Measurements from ENCODE around the gene SPINT3.
"Not testable (repeated sequence)": the region's sequence is repeated elsewhere in the genome, so short reads cannot be mapped to it uniquely, and the experiment has no call there.

Gene SPINT3

DNA sequence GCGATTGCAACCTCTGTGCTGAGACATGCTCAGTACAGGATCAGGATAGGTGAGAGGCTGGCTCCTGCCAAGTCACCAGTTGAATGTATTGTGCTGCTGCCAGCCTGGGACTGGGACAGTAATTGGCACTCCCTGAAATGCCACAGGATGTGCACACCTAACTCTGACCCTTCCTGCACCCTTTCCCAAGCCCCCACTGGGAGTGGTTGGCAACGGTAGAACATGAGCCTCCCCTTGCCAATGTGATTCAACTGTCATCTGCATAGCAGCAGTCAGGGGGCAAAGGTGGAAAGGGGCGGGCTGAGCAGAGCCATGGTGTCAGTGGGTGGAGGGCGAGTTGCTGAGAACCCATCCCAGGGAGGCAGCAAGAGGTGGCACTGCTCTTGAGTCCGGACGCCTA lies 15.4 kb downstream of the SPINT3 start:
- Histone ChIP-seq H3K27ac (ENCODE audit: low read depth, low read length) (no peak overlapping the region), H3K4me1 (ENCODE audit: insufficient read depth, low read length) (peaks cover 4% of the 10 kb centered on the region), H3K36me3 (ENCODE audit: insufficient read depth, low read length) (no peaks in the 10 kb centered on the region), H3K27me3 (ENCODE audit: control insufficient read depth in 1 of 2, insufficient read depth in 2 of 2, low read length in 2 of 2) (no peaks in the 10 kb centered on the region), H3K4me3 (ENCODE audit: low read depth in 1 of 2, low read length in 2 of 2) (no peak overlapping the region), H3K9ac (ENCODE audit: low read length) (no peak overlapping the region), H3K9me3 (ENCODE audit: low read length) (no peaks in the 10 kb centered on the region)

GRCh38 chr20:45497971-45498494 lies 17.4 kb downstream of the SPINT3 start:
- peaks cover 4% of the 10 kb centered on the region for H3K4me1 ChIP-seq (ENCODE audit: insufficient read depth, low read length)
- no peaks in the 10 kb centered on the region for H3K9me3 ChIP-seq (ENCODE audit: low read length)
- no peaks in the 10 kb centered on the region for H3K27me3 ChIP-seq (ENCODE audit: control insufficient read depth in 1 of 2, insufficient read depth in 2 of 2, low read length in 2 of 2)
- H3K27ac ChIP-seq (ENCODE audit: low read depth, low read length) = no peak overlapping the region
- no peak overlapping the region for H3K9ac ChIP-seq (ENCODE audit: low read length)
- H3K36me3 ChIP-seq (ENCODE audit: insufficient read depth, low read length) = no peaks in the 10 kb centered on the region
- H3K4me3 ChIP-seq (ENCODE audit: low read depth in 1 of 2, low read length in 2 of 2) = no peak overlapping the region

DNA sequence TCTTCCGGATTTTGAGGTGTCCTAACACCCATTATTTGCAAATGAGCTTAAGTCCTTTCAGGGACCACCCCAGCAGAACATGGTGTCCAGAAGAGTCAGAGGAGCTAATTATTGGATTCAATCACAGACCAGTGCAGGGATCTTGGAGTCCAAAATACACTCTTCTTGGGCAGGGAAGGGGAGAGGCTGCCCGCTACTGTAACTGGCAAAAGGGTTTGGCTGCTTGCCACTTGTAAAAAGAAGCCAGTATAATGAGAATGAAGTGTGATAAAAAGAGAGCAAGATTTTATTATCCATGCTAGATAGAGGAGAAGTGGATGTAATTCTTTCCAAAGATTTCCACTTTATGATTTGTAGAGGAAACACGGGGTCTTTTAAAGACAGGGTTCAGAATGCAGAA lies 19.3 kb downstream of the SPINT3 start:
- no peak overlapping the region for H3K4me3 ChIP-seq (ENCODE audit: low read depth in 1 of 2, low read length in 2 of 2)
- no peaks in the 10 kb centered on the region for H3K4me1 ChIP-seq (ENCODE audit: insufficient read depth, low read length)
- no peaks in the 10 kb centered on the region for H3K9me3 ChIP-seq (ENCODE audit: low read length)
- H3K36me3 ChIP-seq (ENCODE audit: insufficient read depth, low read length) = no peaks in the 10 kb centered on the region
- H3K27me3 ChIP-seq (ENCODE audit: control insufficient read depth in 1 of 2, insufficient read depth in 2 of 2, low read length in 2 of 2) = no peaks in the 10 kb centered on the region
- H3K9ac ChIP-seq (ENCODE audit: low read length) = no peak overlapping the region
- no peak overlapping the region for H3K27ac ChIP-seq (ENCODE audit: low read depth, low read length)

GRCh38 chr20:45495501-45495941 lies 19.9 kb downstream of the SPINT3 start:
- no peaks in the 10 kb centered on the region for H3K4me1 ChIP-seq (ENCODE audit: insufficient read depth, low read length)
- no peaks in the 10 kb centered on the region for H3K9me3 ChIP-seq (ENCODE audit: low read length)
- no peak overlapping the region for H3K9ac ChIP-seq (ENCODE audit: low read length)
- no peak overlapping the region for H3K27ac ChIP-seq (ENCODE audit: low read depth, low read length)
- no peaks in the 10 kb centered on the region for H3K27me3 ChIP-seq (ENCODE audit: control insufficient read depth in 1 of 2, insufficient read depth in 2 of 2, low read length in 2 of 2)
- H3K36me3 ChIP-seq (ENCODE audit: insufficient read depth, low read length) = no peaks in the 10 kb centered on the region
- H3K4me3 ChIP-seq (ENCODE audit: low read depth in 1 of 2, low read length in 2 of 2) = no peak overlapping the region

- Histone ChIP-seq H3K9ac (ENCODE audit: low read length) (no peak overlapping the region), H3K9me3 (ENCODE audit: low read length) (no peaks in the 10 kb centered on the region), H3K4me3 (ENCODE audit: low read depth in 1 of 2, low read length in 2 of 2) (no peak overlapping the region), H3K27ac (ENCODE audit: low read depth, low read length) (no peak overlapping the region), H3K36me3 (ENCODE audit: insufficient read depth, low read length) (no peaks in the 10 kb centered on the region), H3K4me1 (ENCODE audit: insufficient read depth, low read length) (no peaks in the 10 kb centered on the region), H3K27me3 (ENCODE audit: control insufficient read depth in 1 of 2, insufficient read depth in 2 of 2, low read length in 2 of 2) (no peaks in the 10 kb centered on the region)
Measured at GRCh38 chr20:45489083-45489531, 26.3 kb downstream of the SPINT3 start.

DNA sequence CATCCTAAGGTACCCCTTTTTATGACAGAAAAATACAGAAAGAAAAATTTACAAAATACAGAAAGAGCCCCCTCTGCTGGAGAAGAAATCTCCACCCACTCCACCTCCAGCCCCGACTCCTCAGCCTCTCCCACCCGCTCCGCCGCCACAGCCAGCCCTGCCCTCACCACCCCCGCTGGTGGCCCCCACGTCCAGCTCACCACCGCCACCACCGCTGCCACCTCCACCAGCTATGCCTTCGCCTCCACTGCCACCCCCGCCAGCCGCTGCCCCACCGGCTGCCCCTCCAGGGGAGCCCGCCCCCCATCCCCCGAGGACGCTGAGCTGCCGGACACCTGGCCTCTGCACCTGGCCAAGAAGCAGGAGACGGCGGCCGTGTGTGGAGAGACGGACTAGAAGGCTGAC lies 28.2 kb downstream of the SPINT3 start:
- Histone ChIP-seq H3K9me3 (ENCODE audit: low read length) (no peaks in the 10 kb centered on the region), H3K27ac (ENCODE audit: low read depth, low read length) (no peak overlapping the region), H3K36me3 (ENCODE audit: insufficient read depth, low read length) (no peaks in the 10 kb centered on the region), H3K4me1 (ENCODE audit: insufficient read depth, low read length) (no peaks in the 10 kb centered on the region), H3K27me3 (ENCODE audit: control insufficient read depth in 1 of 2, insufficient read depth in 2 of 2, low read length in 2 of 2) (no peaks in the 10 kb centered on the region), H3K4me3 (ENCODE audit: low read depth in 1 of 2, low read length in 2 of 2) (no peak overlapping the region), H3K9ac (ENCODE audit: low read length) (no peak overlapping the region)

DNA sequence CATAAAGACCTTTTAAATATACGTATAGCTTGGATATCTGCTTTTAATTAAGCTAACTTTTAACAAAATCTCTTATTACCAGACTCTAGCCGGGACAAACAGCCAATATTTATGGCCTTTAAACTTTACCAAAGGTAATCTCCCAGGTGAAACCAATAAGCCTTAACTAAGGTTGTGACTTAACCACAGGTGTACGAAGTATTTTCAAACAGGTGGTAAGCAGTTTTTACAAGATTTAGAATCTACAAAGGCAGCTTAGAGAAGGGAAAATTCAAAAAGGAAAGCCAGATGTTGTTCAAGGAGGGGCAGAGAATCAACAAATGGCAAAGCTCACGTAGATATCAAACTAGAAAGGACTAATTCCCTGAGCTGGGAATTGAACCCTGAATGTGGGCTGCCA lies 30.0 kb downstream of the SPINT3 start:
- Histone ChIP-seq H3K9me3 (ENCODE audit: low read length) (no peaks in the 10 kb centered on the region), H3K9ac (ENCODE audit: low read length) (no peak overlapping the region), H3K27me3 (ENCODE audit: control insufficient read depth in 1 of 2, insufficient read depth in 2 of 2, low read length in 2 of 2) (no peaks in the 10 kb centered on the region), H3K36me3 (ENCODE audit: insufficient read depth, low read length) (no peaks in the 10 kb centered on the region), H3K4me1 (ENCODE audit: insufficient read depth, low read length) (no peaks in the 10 kb centered on the region), H3K27ac (ENCODE audit: low read depth, low read length) (no peak overlapping the region), H3K4me3 (ENCODE audit: low read depth in 1 of 2, low read length in 2 of 2) (no peak overlapping the region)

DNA sequence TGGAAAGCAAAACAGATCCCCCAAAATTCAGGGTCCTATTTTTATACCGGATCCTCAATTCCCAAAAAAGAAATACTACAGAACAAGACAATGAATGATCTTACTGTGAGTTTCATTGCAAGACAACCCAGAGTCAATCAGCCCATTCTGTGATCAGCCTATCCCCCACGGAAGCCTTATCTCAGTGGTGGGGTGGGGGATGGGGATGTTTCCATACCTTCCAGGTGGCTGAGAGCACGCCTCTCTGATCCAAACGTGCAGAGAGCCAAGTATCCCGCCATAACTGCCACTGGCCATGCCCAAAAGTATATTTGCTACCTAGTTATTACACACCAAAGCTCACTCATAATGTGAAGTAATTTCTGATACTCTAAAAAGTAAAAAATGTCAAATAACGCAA lies 30.7 kb downstream of the SPINT3 start:
- no peaks in the 10 kb centered on the region for H3K27me3 ChIP-seq (ENCODE audit: control insufficient read depth in 1 of 2, insufficient read depth in 2 of 2, low read length in 2 of 2)
- no peak overlapping the region for H3K27ac ChIP-seq (ENCODE audit: low read depth, low read length)
- H3K4me1 ChIP-seq (ENCODE audit: insufficient read depth, low read length) = no peaks in the 10 kb centered on the region
- no peak overlapping the region for H3K9ac ChIP-seq (ENCODE audit: low read length)
- no peak overlapping the region for H3K4me3 ChIP-seq (ENCODE audit: low read depth in 1 of 2, low read length in 2 of 2)
- no peaks in the 10 kb centered on the region for H3K36me3 ChIP-seq (ENCODE audit: insufficient read depth, low read length)
- H3K9me3 ChIP-seq (ENCODE audit: low read length) = no peaks in the 10 kb centered on the region

DNA sequence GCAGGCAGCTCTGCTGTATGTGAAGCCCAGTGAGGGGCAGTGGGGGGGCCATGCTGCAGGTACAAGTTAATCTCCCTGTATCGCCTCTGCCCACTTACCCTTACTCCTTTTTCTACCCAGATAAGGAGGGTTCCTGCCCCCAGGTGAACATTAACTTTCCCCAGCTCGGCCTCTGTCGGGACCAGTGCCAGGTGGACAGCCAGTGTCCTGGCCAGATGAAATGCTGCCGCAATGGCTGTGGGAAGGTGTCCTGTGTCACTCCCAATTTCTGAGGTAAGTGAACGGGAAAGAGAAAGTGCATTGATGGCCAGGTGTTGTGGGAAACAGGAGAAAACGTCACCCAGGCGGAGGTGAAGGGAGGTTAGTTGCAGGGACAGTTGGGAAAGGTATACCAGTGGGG lies 35.6 kb downstream of the SPINT3 start:
- Histone ChIP-seq H3K27me3 (ENCODE audit: control insufficient read depth in 1 of 2, insufficient read depth in 2 of 2, low read length in 2 of 2) (no peaks in the 10 kb centered on the region), H3K4me1 (ENCODE audit: insufficient read depth, low read length) (no peaks in the 10 kb centered on the region), H3K4me3 (ENCODE audit: low read depth in 1 of 2, low read length in 2 of 2) (no peak overlapping the region), H3K36me3 (ENCODE audit: insufficient read depth, low read length) (no peaks in the 10 kb centered on the region), H3K27ac (ENCODE audit: low read depth, low read length) (no peak overlapping the region), H3K9me3 (ENCODE audit: low read length) (no peaks in the 10 kb centered on the region), H3K9ac (ENCODE audit: low read length) (no peak overlapping the region)

GRCh38 chr20:45477530-45478148 lies 37.8 kb downstream of the SPINT3 start:
- not testable (repeated sequence) for H3K4me3 ChIP-seq (ENCODE audit: low read depth in 1 of 2, low read length in 2 of 2); H3K4me1 ChIP-seq (ENCODE audit: insufficient read depth, low read length); H3K27ac ChIP-seq (ENCODE audit: low read depth, low read length); H3K36me3 ChIP-seq (ENCODE audit: insufficient read depth, low read length); H3K9ac ChIP-seq (ENCODE audit: low read length); H3K9me3 ChIP-seq (ENCODE audit: low read length); H3K27me3 ChIP-seq (ENCODE audit: control insufficient read depth in 1 of 2, insufficient read depth in 2 of 2, low read length in 2 of 2)

DNA sequence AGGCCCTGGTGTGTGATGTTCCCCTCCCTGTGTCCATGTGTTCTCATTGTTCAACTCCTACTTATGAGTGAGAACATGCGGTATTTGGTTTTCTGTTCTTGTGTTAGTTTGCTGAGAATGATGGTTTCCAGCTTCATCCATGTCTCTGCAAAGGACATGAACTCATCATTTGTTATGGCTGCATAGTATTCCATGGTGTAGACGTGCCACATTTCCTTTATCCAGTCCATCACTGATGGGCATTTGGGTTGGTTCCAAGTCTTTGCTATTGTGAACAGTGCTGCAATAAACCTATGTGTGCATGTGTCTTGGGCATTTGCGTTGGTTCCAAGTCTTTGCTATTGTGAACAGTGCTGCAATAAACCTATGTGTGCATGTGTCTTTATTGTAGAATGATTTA lies 43.1 kb downstream of the SPINT3 start:
- H3K36me3 ChIP-seq (ENCODE audit: insufficient read depth, low read length); H3K27me3 ChIP-seq (ENCODE audit: control insufficient read depth in 1 of 2, insufficient read depth in 2 of 2, low read length in 2 of 2); H3K27ac ChIP-seq (ENCODE audit: low read depth, low read length): not testable (repeated sequence)

DNA sequence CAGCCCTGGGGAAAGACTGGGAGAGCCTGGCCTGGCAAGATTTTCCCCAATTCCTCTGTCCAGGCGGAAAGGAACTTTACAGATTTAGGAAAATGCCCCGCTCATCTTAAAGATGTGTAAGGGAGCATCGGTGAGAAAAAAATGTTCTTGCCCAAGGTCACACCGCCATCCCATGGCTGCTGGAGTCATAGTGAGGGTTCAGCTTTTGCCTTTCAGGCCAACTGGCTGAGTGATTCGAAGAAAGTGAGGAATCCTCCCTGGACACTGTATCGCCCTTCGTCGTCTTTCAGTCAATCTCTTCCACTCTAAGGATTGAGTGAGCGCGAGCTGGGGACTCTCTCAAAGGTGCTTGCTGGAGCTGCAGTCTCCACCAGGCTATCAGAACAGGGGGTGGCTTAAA lies 44.5 kb downstream of the SPINT3 start:
- peak overlapping the region; percentile 10 to 73 for H3K4me3 ChIP-seq (ENCODE audit: low read depth in 1 of 2, low read length in 2 of 2)
- peak overlapping the region; percentile 79 for H3K27ac ChIP-seq (ENCODE audit: low read depth, low read length)
- H3K9ac ChIP-seq (ENCODE audit: low read length) = peak overlapping the region; percentile 68
- no peaks in the 10 kb centered on the region for H3K4me1 ChIP-seq (ENCODE audit: insufficient read depth, low read length)
- no peaks in the 10 kb centered on the region for H3K27me3 ChIP-seq (ENCODE audit: control insufficient read depth in 1 of 2, insufficient read depth in 2 of 2, low read length in 2 of 2)
- no peaks in the 10 kb centered on the region for H3K9me3 ChIP-seq (ENCODE audit: low read length)
- H3K36me3 ChIP-seq (ENCODE audit: insufficient read depth, low read length) = no peaks in the 10 kb centered on the region

More for the DNA sequence above, 43.1 kb downstream of the SPINT3 start:
- H3K4me3 ChIP-seq (ENCODE audit: low read depth in 1 of 2, low read length in 2 of 2); H3K9me3 ChIP-seq (ENCODE audit: low read length); H3K9ac ChIP-seq (ENCODE audit: low read length); H3K4me1 ChIP-seq (ENCODE audit: insufficient read depth, low read length): not testable (repeated sequence)
